Measurements from ENCODE around the gene IGSF9B.

GRCh38 chr11:133955081-133955891 is 1.5 kb downstream of the IGSF9B start:
- no peak for TF ChIP-seq CTCF (IDR thresholded peaks at IDR 0.05)
- TF ChIP-seq POLR2A (IDR thresholded peaks at IDR 0.05) = no peak

Measured in body of pancreas (tissue), 4 donors.